ENCODE data around the gene CHRNB2. TPM values are rescaled to one million over a fixed set of nuclear protein-coding genes. Genes with fewer than 3 reads are reported as not detected.

CHRNB2 gene
- total and polyA plus RNA-seq, 2 donors (not counting 1 experiment from before 2014, with no cell fraction given) = 0.03 TPM; not detected in 1

GRCh38 chr1:154577346-154578057 lies 9.9 kb downstream of the CHRNB2 start:
- Mint-ChIP-seq H3K9me3 (ENCODE audit: insufficient read depth) (no peaks in the 10 kb centered on the region), H3K4me3 (no peak overlapping the region), H3K4me1 (no peaks in the 10 kb centered on the region), H3K27ac (no peak overlapping the region), H3K27me3 (peaks cover 4% of the 10 kb centered on the region)
- H3K27ac ChIP-seq (ENCODE audit: low read length in 2 of 2) = no peak overlapping the region
- no peak overlapping the region for H3K4me3 ChIP-seq (ENCODE audit: control extremely low read depth in 1 of 5, extremely low read depth in 1 of 5, insufficient read depth in 1 of 5, low read depth in 2 of 5, low read length in 4 of 5)
- intact Hi-C loops (cut with micrococcal nuclease) = no loop called here
- TF ChIP-seq EZH2 (IDR thresholded peaks at IDR 0.05; ENCODE audit: borderline replicate concordance, insufficient read depth, low read depth, low read length, poor library complexity, severe bottlenecking) (no peak), CTCF (IDR thresholded peaks at IDR 0.05) (no peak)
- CTCF ChIA-PET = interaction anchor here (1.1 kb wide), 1 partner anchor 467 kb away, joined by 3 read pairs; no protein-coding TSS in a partner anchor
- no peak for DNase-seq
- H4K20me1 ChIP-seq (ENCODE audit: control insufficient read depth, insufficient read depth, low read length, poor library complexity, severe bottlenecking) = no peaks in the 10 kb centered on the region
- H3K27me3 ChIP-seq (replicated peaks in 1 of 4; ENCODE audit: control extremely low read depth in 1 of 4, control insufficient read depth in 3 of 4, insufficient read depth in 4 of 4, low read length in 3 of 4) = peaks cover 0 to 3% (median 0%) of the 10 kb centered on the region in 4 experiments
- no peaks in the 10 kb centered on the region for H3K9me3 ChIP-seq (ENCODE audit: control extremely low read depth in 1 of 3, control insufficient read depth in 2 of 3, insufficient read depth in 1 of 3, low read length in 2 of 3)
- H3K4me1 ChIP-seq (ENCODE audit: control insufficient read depth in 2 of 2, insufficient read depth in 2 of 2, low read length in 2 of 2) = no peaks in the 10 kb centered on the region
- no peak overlapping the region for H3K9ac ChIP-seq (ENCODE audit: low read length)
- POLR2A ChIA-PET = no interaction called here
- no peaks in the 10 kb centered on the region for H3K79me2 ChIP-seq (ENCODE audit: control insufficient read depth, insufficient read depth, low read length)
- no peak overlapping the region for H3K4me2 ChIP-seq (replicated peaks; ENCODE audit: low read depth, low read length, poor library complexity, severe bottlenecking)
- 85% methylated on average over 6 of the region's 7 CpGs for WGBS (ENCODE audit: insufficient coverage)
- no peak overlapping the region for H2AFZ ChIP-seq (ENCODE audit: insufficient read depth, low read depth, low read length, poor library complexity, severe bottlenecking)
- H3K36me3 ChIP-seq (replicated peaks in 1 of 2; ENCODE audit: control extremely low read depth in 1 of 2, control insufficient read depth in 1 of 2, extremely low read depth in 1 of 2, insufficient read depth in 2 of 2, low read length in 1 of 2) = peaks cover 0 to 37% of the 10 kb centered on the region in 2 experiments
- no peak for ATAC-seq (ENCODE audit: low read depth)

GRCh38 chr1:154578058-154578418 lies 10.5 kb downstream of the CHRNB2 start:
- Mint-ChIP-seq H3K9me3 (ENCODE audit: insufficient read depth) (no peaks in the 10 kb centered on the region), H3K27me3 (peaks cover 4% of the 10 kb centered on the region), H3K27ac (no peak overlapping the region), H3K4me1 (no peaks in the 10 kb centered on the region), H3K4me3 (no peak overlapping the region)
- peaks cover 4% of the 10 kb centered on the region for H4K20me1 ChIP-seq (ENCODE audit: control insufficient read depth, insufficient read depth, low read length, poor library complexity, severe bottlenecking)
- H3K4me3 ChIP-seq (ENCODE audit: control extremely low read depth in 1 of 5, extremely low read depth in 1 of 5, insufficient read depth in 1 of 5, low read depth in 2 of 5, low read length in 4 of 5) = no peak overlapping the region
- H3K27me3 ChIP-seq (replicated peaks in 1 of 4; ENCODE audit: control extremely low read depth in 1 of 4, control insufficient read depth in 3 of 4, insufficient read depth in 4 of 4, low read length in 3 of 4) = no peaks in the 10 kb centered on the region
- no peak overlapping the region for H3K4me2 ChIP-seq (replicated peaks; ENCODE audit: low read depth, low read length, poor library complexity, severe bottlenecking)
- no peaks in the 10 kb centered on the region for H3K4me1 ChIP-seq (ENCODE audit: control insufficient read depth in 2 of 2, insufficient read depth in 2 of 2, low read length in 2 of 2)
- intact Hi-C loops (cut with micrococcal nuclease) = no loop called here
- H3K79me2 ChIP-seq (ENCODE audit: control insufficient read depth, insufficient read depth, low read length) = no peaks in the 10 kb centered on the region
- no peak overlapping the region for H3K9ac ChIP-seq (ENCODE audit: low read length)
- POLR2A ChIA-PET = no interaction called here
- WGBS (ENCODE audit: insufficient coverage) = 85% methylated on average over 5 of the region's 6 CpGs
- peaks cover 2 to 43% of the 10 kb centered on the region in 2 experiments for H3K36me3 ChIP-seq (replicated peaks in 1 of 2; ENCODE audit: control extremely low read depth in 1 of 2, control insufficient read depth in 1 of 2, extremely low read depth in 1 of 2, insufficient read depth in 2 of 2, low read length in 1 of 2)
- ATAC-seq (ENCODE audit: low read depth) (no peak), DNase-seq (no peak)
- no peak overlapping the region for H2AFZ ChIP-seq (ENCODE audit: insufficient read depth, low read depth, low read length, poor library complexity, severe bottlenecking)
- CTCF ChIA-PET = interaction anchor here (1.1 kb wide), 1 partner anchor 466 kb away, joined by 3 read pairs; no protein-coding TSS in a partner anchor
- H3K9me3 ChIP-seq (ENCODE audit: control extremely low read depth in 1 of 3, control insufficient read depth in 2 of 3, insufficient read depth in 1 of 3, low read length in 2 of 3) = no peaks in the 10 kb centered on the region
- no peak for TF ChIP-seq CTCF (IDR thresholded peaks at IDR 0.05)
- H3K27ac ChIP-seq (ENCODE audit: low read length in 2 of 2) = no peak overlapping the region

Measured in B cell (primary cell).